Measurements from ENCODE around the gene FAM76B. TPM values are rescaled to one million over a fixed set of nuclear protein-coding genes. Genes with fewer than 3 reads are reported as not detected.
A peak's percentile ranks its signal among the peaks of the same experiment; 100 is the strongest.

Gene FAM76B
- total and polyA plus RNA-seq, 9 of the 15 experiments (the other 6 are each of a cell fraction or from before 2014, with no cell fraction given), result 22.5 to 60.0 (median 35.0) TPM

DNA sequence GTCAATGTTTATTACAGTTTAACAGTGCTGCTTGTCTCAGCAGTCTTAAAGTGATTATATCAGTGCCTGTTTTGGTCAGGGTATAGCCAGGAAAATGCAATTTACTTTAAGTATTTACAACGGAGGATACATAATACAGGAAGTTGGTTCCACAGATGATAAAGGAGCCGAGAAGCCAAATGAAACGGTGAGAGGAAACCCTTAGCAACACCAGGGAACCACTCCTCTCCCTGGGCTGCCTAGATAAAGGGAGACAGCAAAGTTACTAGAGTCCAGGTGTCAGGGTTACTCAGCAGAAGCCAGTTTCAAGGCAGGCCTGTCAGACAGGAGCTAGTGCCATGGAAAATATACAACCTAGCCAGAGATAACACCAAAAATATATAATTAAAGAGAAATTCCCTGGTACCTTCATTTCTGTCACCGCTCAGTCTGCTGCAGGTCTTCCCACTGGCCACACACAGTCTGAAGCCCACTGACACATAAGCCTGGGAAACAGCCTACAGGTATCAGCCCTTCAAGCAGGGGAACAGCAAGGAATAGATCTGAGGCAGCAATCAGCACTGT is 55.5 kb downstream of the FAM76B start:
- intact Hi-C loops (cut with micrococcal nuclease), result loop anchor here (1.0 kb wide), 1 partner anchor 581 kb away; no protein-coding TSS in a partner anchor
- WGBS (ENCODE audit: insufficient coverage, low coverage, missing lambda C conversion rate), result 0% methylated on average over 4 of the region's 4 CpGs
- H3K4me3 ChIP-seq, result no peak overlapping the region
- H4K20me1 ChIP-seq (replicated peaks; ENCODE audit: control insufficient read depth, insufficient read depth, low read length), result no peaks in the 10 kb centered on the region
- in situ Hi-C loops (cut with MboI), result no loop called here
- ChIA-PET POLR2A (interaction anchor here (0.7 to 1.6 kb wide), 5 partner anchors 9 to 55 kb away, joined by 3 to 7 read pairs (median 3); partner anchors contain the start of gene FAM76B), CTCF (ENCODE audit: low intra/inter-chr PET ratio) (no interaction called here)
- no peaks in the 10 kb centered on the region for H3K79me2 ChIP-seq (ENCODE audit: control insufficient read depth, insufficient read depth, low read length)
- no TSS peak for BruUV-seq (replicated peaks)
- peak; percentile 52 to 97 (median 76) for DNase-seq (ENCODE audit: extremely low read depth in 1 of 4, low spot score in 3 of 4)
- H3K4me1 ChIP-seq (replicated peaks in 1 of 2; ENCODE audit: control insufficient read depth in 2 of 2, insufficient read depth in 2 of 2, low read length in 2 of 2), result peaks cover 7 to 21% of the 10 kb centered on the region in 2 experiments; a peak in 4 of 5 replicates
- peak overlapping the region in 1 of 2 experiments; percentile 59; a peak in 2 of 4 replicates for H3K9ac ChIP-seq (ENCODE audit: insufficient read depth in 1 of 2, low read depth in 2 of 2, low read length in 2 of 2)
- peaks cover 15% of the 10 kb centered on the region for H3K9me3 ChIP-seq (replicated peaks; ENCODE audit: control insufficient read depth, insufficient read depth, low read depth, low read length)
- H3K36me3 ChIP-seq (ENCODE audit: control insufficient read depth, insufficient read depth, low read length), result peaks cover 12% of the 10 kb centered on the region; the same call in 1 of the 3 replicates
- peak overlapping the region; percentile 74 for H3K4me2 ChIP-seq (ENCODE audit: insufficient read depth, low read length)
- H3K9me1 ChIP-seq (ENCODE audit: control insufficient read depth, insufficient read depth, low read length), result no peaks in the 10 kb centered on the region
- peak; percentile 98 for ATAC-seq
- peak overlapping the region; percentile 72 for H3K27ac ChIP-seq (ENCODE audit: extremely low read depth, low read depth, low read length)
- peak overlapping the region; percentile 68 for H2AFZ ChIP-seq (ENCODE audit: low read depth, low read length)
- FAIRE-seq, result peak; percentile 99
- no peaks in the 10 kb centered on the region for H3K27me3 ChIP-seq (ENCODE audit: control insufficient read depth in 2 of 2, insufficient read depth in 2 of 2, low read length in 2 of 2)
- TF ChIP-seq ZNF23 (CRISPR knock-in tag; IDR thresholded peaks at IDR 0.05) (no peak), TRIM28 (IDR thresholded peaks at IDR 0.05) (peak; percentile 35; the same call in 1 of the 2 replicates), MEIS2 (IDR thresholded peaks at IDR 0.05; ENCODE audit: partially characterized antibody) (peak; percentile 95), NFATC3 (IDR thresholded peaks at IDR 0.05) (0 out of 2 replicates have a peak, but pooled peaks have one; percentile 13), IRF2 (CRISPR knock-in tag; IDR thresholded peaks at IDR 0.05) (no peak), BRD9 (IDR thresholded peaks at IDR 0.05; ENCODE audit: low read depth, partially characterized antibody) (no peak)
- TF ChIP-seq, protein P1, sequence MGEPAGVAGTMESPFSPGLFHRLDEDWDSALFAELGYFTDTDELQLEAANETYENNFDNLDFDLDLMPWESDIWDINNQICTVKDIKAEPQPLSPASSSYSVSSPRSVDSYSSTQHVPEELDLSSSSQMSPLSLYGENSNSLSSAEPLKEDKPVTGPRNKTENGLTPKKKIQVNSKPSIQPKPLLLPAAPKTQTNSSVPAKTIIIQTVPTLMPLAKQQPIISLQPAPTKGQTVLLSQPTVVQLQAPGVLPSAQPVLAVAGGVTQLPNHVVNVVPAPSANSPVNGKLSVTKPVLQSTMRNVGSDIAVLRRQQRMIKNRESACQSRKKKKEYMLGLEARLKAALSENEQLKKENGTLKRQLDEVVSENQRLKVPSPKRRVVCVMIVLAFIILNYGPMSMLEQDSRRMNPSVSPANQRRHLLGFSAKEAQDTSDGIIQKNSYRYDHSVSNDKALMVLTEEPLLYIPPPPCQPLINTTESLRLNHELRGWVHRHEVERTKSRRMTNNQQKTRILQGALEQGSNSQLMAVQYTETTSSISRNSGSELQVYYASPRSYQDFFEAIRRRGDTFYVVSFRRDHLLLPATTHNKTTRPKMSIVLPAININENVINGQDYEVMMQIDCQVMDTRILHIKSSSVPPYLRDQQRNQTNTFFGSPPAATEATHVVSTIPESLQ (CRISPR knock-in tag; IDR thresholded peaks at IDR 0.05), result no peak
- TF ChIP-seq, protein P2, sequence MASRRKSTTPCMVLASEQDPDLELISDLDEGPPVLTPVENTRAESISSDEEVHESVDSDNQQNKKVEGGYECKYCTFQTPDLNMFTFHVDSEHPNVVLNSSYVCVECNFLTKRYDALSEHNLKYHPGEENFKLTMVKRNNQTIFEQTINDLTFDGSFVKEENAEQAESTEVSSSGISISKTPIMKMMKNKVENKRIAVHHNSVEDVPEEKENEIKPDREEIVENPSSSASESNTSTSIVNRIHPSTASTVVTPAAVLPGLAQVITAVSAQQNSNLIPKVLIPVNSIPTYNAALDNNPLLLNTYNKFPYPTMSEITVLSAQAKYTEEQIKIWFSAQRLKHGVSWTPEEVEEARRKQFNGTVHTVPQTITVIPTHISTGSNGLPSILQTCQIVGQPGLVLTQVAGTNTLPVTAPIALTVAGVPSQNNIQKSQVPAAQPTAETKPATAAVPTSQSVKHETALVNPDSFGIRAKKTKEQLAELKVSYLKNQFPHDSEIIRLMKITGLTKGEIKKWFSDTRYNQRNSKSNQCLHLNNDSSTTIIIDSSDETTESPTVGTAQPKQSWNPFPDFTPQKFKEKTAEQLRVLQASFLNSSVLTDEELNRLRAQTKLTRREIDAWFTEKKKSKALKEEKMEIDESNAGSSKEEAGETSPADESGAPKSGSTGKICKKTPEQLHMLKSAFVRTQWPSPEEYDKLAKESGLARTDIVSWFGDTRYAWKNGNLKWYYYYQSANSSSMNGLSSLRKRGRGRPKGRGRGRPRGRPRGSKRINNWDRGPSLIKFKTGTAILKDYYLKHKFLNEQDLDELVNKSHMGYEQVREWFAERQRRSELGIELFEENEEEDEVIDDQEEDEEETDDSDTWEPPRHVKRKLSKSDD (conservative IDR thresholded peaks at IDR 0.05; ENCODE audit: low read length), result no peak
- TF ChIP-seq, protein P3, sequence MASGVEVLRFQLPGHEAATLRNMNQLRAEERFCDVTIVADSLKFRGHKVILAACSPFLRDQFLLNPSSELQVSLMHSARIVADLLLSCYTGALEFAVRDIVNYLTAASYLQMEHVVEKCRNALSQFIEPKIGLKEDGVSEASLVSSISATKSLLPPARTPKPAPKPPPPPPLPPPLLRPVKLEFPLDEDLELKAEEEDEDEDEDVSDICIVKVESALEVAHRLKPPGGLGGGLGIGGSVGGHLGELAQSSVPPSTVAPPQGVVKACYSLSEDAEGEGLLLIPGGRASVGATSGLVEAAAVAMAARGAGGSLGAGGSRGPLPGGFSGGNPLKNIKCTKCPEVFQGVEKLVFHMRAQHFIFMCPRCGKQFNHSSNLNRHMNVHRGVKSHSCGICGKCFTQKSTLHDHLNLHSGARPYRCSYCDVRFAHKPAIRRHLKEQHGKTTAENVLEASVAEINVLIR (CRISPR knock-in tag; IDR thresholded peaks at IDR 0.05), result no peak
- TF ChIP-seq, protein P4, sequence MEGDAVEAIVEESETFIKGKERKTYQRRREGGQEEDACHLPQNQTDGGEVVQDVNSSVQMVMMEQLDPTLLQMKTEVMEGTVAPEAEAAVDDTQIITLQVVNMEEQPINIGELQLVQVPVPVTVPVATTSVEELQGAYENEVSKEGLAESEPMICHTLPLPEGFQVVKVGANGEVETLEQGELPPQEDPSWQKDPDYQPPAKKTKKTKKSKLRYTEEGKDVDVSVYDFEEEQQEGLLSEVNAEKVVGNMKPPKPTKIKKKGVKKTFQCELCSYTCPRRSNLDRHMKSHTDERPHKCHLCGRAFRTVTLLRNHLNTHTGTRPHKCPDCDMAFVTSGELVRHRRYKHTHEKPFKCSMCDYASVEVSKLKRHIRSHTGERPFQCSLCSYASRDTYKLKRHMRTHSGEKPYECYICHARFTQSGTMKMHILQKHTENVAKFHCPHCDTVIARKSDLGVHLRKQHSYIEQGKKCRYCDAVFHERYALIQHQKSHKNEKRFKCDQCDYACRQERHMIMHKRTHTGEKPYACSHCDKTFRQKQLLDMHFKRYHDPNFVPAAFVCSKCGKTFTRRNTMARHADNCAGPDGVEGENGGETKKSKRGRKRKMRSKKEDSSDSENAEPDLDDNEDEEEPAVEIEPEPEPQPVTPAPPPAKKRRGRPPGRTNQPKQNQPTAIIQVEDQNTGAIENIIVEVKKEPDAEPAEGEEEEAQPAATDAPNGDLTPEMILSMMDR (IDR thresholded peaks at IDR 0.05 in 2 of 3, conservative IDR thresholded peaks at IDR 0.05 in 1 of 3; ENCODE audit: insufficient read depth in 2 of 3, low read depth in 1 of 3, low read length in 3 of 3), result no peak

Measured in K562 (cell line).